Measurements from ENCODE around the gene CBFA2T3. TPM values are rescaled to one million over a fixed set of nuclear protein-coding genes. Genes with fewer than 3 reads are reported as not detected.
"Not testable (repeated sequence)": the region's sequence is repeated elsewhere in the genome, so short reads cannot be mapped to it uniquely, and the experiment has no call there.

Gene CBFA2T3
- polyA plus RNA-seq, 10 donors: 9.4 to 19.0 (median 16.4) TPM

GRCh38 chr16:89013692-89014402 lies 36.8 kb upstream of the CBFA2T3 start:
- no peak for DNase-seq

- no peak for DNase-seq
These were observed 36.1 kb upstream of the CBFA2T3 start for GRCh38 chr16:89013111-89013510.

GRCh38 chr16:89012622-89012995 lies 35.6 kb upstream of the CBFA2T3 start:
- no peak for DNase-seq

- DNase-seq: no peak
These were observed 35.1 kb upstream of the CBFA2T3 start for GRCh38 chr16:89011909-89012621.

- no peak for DNase-seq
These were observed 33.4 kb upstream of the CBFA2T3 start for GRCh38 chr16:89010210-89010925.

GRCh38 chr16:89009343-89010209 lies 32.6 kb upstream of the CBFA2T3 start:
- DNase-seq: peak in 2 of 3 donors; percentile 30 to 45

GRCh38 chr16:89008796-89009195 lies 31.8 kb upstream of the CBFA2T3 start:
- not testable (repeated sequence) for DNase-seq

GRCh38 chr16:89007371-89008249 lies 30.6 kb upstream of the CBFA2T3 start:
- no peak for DNase-seq

GRCh38 chr16:89006036-89006752 lies 29.2 kb upstream of the CBFA2T3 start:
- DNase-seq: no peak

- no peak for DNase-seq
These were observed 28.4 kb upstream of the CBFA2T3 start for GRCh38 chr16:89005201-89006035.

GRCh38 chr16:89004209-89004831 lies 27.3 kb upstream of the CBFA2T3 start:
- peak in 2 of 3 donors; percentile 15 to 51 for DNase-seq

GRCh38 chr16:89003831-89004208 lies 26.8 kb upstream of the CBFA2T3 start:
- DNase-seq: no peak

GRCh38 chr16:89002851-89003830 lies 26.1 kb upstream of the CBFA2T3 start:
- no peak for DNase-seq

- DNase-seq: not testable (repeated sequence)
These were observed 25.1 kb upstream of the CBFA2T3 start for GRCh38 chr16:89002081-89002480.

GRCh38 chr16:89001117-89002027 lies 24.4 kb upstream of the CBFA2T3 start:
- no peak for DNase-seq
